ENCODE data around the gene ATP6V0B.

The ATP6V0B gene

DNA sequence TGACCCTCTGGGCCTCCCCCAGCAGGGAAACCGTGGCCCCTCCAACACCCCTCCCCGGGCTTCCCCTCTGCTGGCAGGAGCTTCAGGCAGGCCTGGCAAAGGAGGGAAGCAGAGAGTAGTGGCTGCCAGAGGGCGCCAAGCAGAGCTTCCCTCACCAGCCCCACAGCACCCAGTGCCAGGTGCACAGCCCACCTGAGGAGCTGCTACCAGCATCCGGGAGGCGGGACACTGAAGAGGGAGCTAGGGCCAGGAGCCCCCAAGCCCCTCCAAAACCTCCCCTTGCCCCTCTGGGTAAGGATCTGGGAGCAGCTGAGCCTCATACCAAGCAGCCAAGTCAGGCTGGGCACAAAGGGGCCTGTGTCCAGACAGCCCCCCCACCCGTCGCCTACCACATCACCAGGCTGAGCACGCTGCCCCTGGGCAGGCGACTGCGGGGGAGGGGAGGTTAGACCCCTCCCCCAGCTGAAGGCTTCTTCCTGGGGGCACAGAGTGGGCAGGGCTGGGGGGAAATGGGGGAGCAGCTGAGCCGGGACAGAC lies 36.2 kb downstream of the ATP6V0B start:
- no peaks in the 10 kb centered on the region for H3K4me1 ChIP-seq (ENCODE audit: control insufficient read depth in 1 of 2, insufficient read depth in 1 of 2, low read depth in 1 of 2, low read length in 1 of 2)
- H3K27ac ChIP-seq = no peak overlapping the region
- H3K27me3 ChIP-seq = peaks cover 7% of the 10 kb centered on the region
- no peaks in the 10 kb centered on the region for H3K9me3 ChIP-seq
- H3K36me3 ChIP-seq = no peaks in the 10 kb centered on the region
- no peak overlapping the region for H3K4me3 ChIP-seq (ENCODE audit: low read depth in 1 of 2, low read length in 1 of 2)
- TF ChIP-seq CTCF (IDR thresholded peaks at IDR 0.05) = no peak

DNA sequence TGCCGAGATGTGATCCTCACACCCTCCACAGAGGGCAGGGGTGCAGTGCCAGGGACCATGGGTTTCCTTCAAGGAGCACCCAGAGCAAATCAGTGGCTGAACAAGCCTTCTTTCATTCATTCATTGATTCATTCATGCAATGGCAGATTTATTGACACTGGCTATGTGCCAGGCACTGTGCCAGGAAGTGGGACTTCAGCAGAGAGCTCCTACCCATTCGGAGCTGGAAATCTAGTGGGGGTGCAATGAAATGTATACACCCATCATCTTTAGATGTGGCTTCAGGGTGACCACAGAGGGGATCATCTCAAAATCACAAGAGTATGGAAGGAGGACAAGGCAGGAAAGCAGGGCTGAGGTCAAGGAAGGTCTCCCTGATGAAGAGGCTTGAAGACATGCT lies 37.6 kb downstream of the ATP6V0B start:
- Histone ChIP-seq H3K4me3 (ENCODE audit: low read depth in 1 of 2, low read length in 1 of 2) (no peak overlapping the region), H3K27me3 (peaks cover 7% of the 10 kb centered on the region), H3K27ac (no peak overlapping the region), H3K9me3 (no peaks in the 10 kb centered on the region), H3K36me3 (no peaks in the 10 kb centered on the region), H3K4me1 (ENCODE audit: control insufficient read depth in 1 of 2, insufficient read depth in 1 of 2, low read depth in 1 of 2, low read length in 1 of 2) (no peaks in the 10 kb centered on the region)
- TF ChIP-seq CTCF (IDR thresholded peaks at IDR 0.05) = no peak

GRCh38 chr1:44012941-44013609 lies 38.3 kb downstream of the ATP6V0B start:
- no peak for TF ChIP-seq CTCF (IDR thresholded peaks at IDR 0.05)
- H3K4me1 ChIP-seq (ENCODE audit: control insufficient read depth in 1 of 2, insufficient read depth in 1 of 2, low read depth in 1 of 2, low read length in 1 of 2) = no peaks in the 10 kb centered on the region
- H3K4me3 ChIP-seq (ENCODE audit: low read depth in 1 of 2, low read length in 1 of 2) = no peak overlapping the region
- peaks cover 7% of the 10 kb centered on the region for H3K27me3 ChIP-seq
- H3K36me3 ChIP-seq = no peaks in the 10 kb centered on the region
- H3K27ac ChIP-seq = no peak overlapping the region
- no peaks in the 10 kb centered on the region for H3K9me3 ChIP-seq

- peaks cover 7% of the 10 kb centered on the region for H3K27me3 ChIP-seq
- H3K4me1 ChIP-seq (ENCODE audit: control insufficient read depth in 1 of 2, insufficient read depth in 1 of 2, low read depth in 1 of 2, low read length in 1 of 2) = no peaks in the 10 kb centered on the region
- H3K9me3 ChIP-seq = no peaks in the 10 kb centered on the region
- H3K27ac ChIP-seq = no peak overlapping the region
- H3K4me3 ChIP-seq (ENCODE audit: low read depth in 1 of 2, low read length in 1 of 2) = no peak overlapping the region
- no peak for TF ChIP-seq CTCF (IDR thresholded peaks at IDR 0.05)
- H3K36me3 ChIP-seq = no peaks in the 10 kb centered on the region
Measured at GRCh38 chr1:44013949-44014348, 39.2 kb downstream of the ATP6V0B start.

GRCh38 chr1:44014365-44015104 lies 39.8 kb downstream of the ATP6V0B start:
- no peaks in the 10 kb centered on the region for H3K36me3 ChIP-seq
- H3K9me3 ChIP-seq = no peaks in the 10 kb centered on the region
- H3K4me1 ChIP-seq (ENCODE audit: control insufficient read depth in 1 of 2, insufficient read depth in 1 of 2, low read depth in 1 of 2, low read length in 1 of 2) = no peaks in the 10 kb centered on the region
- no peak for TF ChIP-seq CTCF (IDR thresholded peaks at IDR 0.05)
- H3K27me3 ChIP-seq = peaks cover 7% of the 10 kb centered on the region
- H3K4me3 ChIP-seq (ENCODE audit: low read depth in 1 of 2, low read length in 1 of 2) = no peak overlapping the region
- no peak overlapping the region for H3K27ac ChIP-seq

Measured in neutrophil (primary cell).